Activated T-cell treated with anti-CD3 and anti-CD28 coated beads, Interleukin-2, amount 50 U/mL, for 48 hours (primary cell): ENCODE data around the gene LPP.

Experiments used
- DNase-seq, 2 experiments: peaks; one replicate each; pipeline ENCODE4 v3.0.0-alpha.2; 2020

Gene LPP

DNA sequence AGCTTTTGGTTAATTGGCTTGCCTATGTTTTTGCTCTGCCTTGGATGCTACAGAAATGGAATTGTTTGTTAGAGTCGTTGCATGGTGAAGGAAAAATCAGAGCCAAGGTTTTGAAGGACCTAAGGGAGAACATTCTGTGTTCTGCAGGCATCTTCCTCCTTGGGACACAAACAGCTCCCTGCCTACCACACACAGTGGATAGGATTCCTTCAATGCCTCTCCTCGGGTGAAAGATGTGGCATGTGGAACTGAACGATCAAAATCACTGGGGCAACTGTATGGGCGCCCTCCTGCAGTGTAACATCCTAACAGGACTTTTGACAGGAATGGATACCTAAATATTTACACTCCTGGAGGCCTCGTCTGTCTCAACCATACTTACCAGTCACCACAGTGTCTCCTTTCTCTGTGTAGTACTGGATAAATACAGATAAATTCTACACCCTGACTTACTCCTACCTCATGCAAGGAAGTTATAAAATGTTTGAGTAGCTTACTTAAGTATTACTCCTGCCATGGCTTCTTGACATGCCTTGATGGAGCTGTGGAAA lies 100.6 kb downstream of the LPP start:
- peak in 1 of 2 experiments; percentile 27 for DNase-seq

- peak in 1 of 2 experiments; percentile 27 for DNase-seq
Measured at GRCh38 chr3:188255190-188255589, 101.2 kb downstream of the LPP start.

DNA sequence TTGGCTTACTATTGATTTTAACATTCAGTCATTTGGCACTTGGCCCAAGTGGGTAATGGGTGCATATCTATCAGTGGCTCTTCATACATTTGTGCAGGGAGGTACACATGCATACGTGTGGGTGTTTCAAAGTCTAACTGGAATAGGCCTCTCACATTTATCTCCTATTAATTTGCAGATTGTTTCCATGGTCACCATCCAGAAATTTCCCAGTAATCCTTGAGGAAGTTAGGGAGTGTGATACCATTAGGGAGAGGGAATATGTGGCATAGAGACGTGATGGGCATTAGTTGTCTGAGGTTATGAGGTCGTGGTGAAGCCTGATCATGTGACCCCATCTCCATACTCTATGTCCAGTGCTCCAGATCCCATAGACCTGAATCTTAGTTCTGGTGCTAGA lies 102.8 kb downstream of the LPP start:
- DNase-seq = no peak

GRCh38 chr3:188257384-188258026 lies 103.5 kb downstream of the LPP start:
- no peak for DNase-seq

GRCh38 chr3:188259191-188259590 lies 105.2 kb downstream of the LPP start:
- no peak for DNase-seq

GRCh38 chr3:188259596-188259995 lies 105.6 kb downstream of the LPP start:
- DNase-seq = no peak

- DNase-seq = no peak
Measured at GRCh38 chr3:188261011-188261410, 107.1 kb downstream of the LPP start.

DNA sequence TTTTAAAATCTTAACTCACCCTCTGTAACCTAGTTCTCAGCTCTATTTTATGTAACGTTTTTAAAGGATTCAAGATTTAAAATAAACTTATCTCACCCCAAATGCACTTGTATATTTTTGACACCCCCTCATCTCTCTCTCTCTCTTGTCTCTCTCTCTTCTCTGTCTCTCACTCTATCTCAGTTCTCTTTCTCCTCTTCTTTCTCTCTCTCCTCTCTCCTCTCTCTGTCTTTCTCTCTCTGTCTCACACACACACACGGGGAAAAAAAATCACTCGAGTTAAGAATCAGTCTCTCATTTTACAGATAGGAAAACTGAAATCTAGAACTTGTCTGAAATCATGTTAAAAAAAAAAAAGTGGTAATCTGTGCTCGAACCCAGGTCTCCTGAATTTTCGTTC lies 108.5 kb downstream of the LPP start:
- DNase-seq = no peak

DNA sequence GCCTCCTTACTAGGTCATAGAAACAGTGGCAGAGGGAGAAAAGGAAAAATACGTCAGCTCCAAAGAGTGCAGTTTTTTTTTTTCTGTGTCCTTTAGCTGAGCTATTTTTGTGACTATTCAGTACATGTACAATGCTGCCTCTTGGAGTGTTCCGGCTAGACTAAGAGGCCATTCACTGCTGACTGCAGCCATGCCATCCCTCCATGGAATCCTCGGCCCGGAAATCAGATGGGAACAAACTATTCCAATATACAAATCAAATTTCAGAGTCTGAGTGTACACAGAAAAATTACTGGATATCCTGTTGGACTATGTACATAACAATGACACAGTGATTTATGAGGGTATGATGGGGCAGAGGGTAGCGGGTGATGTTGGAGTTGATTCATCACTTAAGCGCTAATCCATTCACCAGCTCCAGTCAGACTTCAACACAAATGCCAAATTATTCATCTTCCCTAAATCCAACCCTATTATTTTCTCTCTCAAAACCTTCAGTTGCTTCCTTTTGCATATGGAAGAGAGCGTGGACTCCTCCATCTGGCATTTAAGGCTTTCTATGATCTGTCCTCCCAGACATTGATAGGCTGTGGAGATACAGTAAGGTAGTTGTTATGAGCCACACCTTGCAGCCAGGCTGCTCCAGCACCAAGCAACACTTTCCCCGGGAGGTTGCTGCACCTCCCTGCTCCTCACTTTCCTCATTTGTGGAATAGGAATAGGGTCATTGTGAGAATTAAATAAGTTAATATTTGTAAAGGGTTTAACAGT lies 109.1 kb downstream of the LPP start:
- DNase-seq = no peak

GRCh38 chr3:188264226-188265207 lies 110.6 kb downstream of the LPP start:
- DNase-seq = no peak

DNA sequence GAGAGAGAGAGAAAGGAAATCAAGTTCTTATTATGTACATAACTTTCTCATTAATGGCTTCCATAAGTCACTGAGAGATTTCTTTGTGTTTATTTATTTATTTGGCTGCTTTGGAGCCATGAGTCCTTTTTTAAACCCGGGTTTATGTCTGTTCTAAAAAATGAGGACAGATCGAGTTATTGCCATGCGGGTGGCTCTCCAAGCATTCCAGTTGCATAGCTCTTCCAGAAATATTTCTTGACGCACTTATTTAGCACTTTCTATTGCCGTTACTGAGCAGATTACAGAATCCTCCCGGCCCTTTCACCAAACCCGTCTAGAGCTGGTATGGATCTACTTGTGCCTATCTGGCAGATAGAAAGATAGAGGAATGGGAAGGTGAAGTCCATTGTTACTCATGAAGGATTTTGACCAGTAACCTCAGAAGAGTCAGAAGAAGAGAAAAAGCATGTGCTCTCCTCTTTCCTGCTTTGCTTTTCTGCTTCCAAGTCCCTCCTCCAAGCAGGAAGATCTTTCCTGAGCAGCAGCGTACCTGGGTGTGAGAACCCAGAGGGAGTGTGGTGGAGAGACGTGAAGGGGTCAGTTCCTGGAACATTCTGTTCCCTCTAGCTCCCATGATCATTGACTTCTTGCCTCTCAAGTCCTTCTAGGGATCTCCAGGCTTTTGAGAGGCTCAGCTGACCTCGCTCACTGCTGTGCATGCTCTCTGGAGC lies 112.8 kb downstream of the LPP start:
- DNase-seq = no peak

DNA sequence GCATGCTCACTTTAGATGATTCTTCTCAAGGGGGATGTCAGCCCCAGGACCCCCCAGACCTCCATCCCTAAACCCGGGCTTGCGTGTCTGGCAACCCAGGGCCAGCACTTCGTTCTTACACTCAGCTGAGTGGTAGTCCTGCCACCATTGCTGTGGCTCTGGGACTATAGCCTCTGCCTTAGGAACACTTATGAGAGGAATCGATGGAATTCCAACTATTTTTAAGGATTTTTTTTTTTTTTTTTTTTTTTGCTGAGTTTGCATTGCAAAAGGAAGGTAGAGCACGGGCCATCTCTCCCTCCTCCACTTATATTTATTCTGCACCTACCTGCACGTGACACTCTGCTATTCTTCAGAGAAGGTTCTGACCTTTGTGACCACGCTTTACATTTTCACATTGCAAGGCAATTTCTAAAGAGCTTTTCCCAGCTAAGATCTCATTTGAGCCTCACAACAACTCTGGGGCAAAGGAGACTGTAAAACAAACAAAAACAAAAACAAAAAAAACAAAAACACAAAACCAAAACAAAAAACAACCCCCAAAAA lies 113.9 kb downstream of the LPP start:
- no peak for DNase-seq

DNA sequence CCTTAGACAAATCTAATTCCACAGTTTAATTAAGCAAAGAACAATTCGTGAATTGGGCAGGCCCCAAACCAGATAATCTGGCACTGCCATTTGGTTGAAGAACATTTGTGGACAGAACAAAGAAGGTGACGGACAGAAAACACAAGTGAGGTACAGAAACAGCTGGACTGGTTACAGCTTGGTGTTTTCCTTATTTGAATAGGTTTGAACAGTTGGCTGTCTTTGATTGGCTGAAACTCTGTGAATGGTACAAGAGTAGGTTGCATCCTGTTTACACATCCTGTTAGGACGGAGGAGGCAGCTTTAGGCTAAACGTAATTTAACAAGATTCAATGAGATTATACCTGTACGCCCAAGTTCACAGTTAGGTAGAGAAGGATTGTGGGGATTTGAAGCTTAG lies 114.4 kb downstream of the LPP start:
- DNase-seq = no peak

DNA sequence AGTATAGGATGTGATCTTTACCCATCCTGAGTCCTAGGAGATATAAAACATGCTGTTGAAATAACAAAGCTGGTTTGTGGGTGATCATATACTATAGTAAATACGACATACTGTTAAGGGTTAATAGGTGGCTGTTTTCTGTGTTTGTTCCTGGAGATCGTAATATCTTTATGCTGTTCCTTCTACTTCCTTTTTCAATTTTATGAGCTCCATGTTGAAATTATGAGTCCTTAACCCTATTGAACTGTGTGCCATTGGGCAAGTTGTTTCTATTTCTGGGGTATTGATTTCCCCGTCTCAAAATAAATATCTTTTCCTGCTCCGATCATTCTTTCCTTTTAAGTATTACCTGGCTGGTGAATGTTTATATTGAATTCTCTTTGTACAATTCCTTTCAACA lies 115.1 kb downstream of the LPP start:
- no peak for DNase-seq

DNA sequence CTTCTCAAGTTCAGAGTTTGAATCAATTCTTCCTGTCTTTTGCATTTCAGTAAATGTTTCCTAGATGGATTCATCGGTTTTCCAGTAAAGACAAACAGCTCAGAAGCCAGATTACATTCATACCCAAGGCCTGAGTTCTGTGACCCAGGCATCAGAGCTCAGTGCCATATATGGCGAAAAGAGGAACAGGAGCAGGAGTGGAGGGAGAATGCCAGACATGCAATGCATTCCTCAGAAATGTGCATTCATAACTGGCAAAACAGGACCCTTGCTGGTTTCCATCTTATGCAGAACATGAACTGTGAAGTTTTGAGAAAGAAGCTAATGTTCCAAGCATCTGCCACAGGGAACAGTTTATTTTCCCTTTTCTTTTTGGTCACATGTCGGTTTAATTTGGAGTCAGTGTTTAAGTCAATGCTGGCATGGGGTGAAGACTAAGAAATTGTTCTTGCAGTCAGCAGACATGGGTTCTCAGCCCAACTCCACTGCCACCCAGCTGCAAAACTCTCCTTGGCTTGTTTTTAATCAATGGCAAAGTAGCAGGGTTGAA lies 116.5 kb downstream of the LPP start:
- DNase-seq = no peak

GRCh38 chr3:188271226-188271914 lies 117.4 kb downstream of the LPP start:
- DNase-seq = no peak

DNA sequence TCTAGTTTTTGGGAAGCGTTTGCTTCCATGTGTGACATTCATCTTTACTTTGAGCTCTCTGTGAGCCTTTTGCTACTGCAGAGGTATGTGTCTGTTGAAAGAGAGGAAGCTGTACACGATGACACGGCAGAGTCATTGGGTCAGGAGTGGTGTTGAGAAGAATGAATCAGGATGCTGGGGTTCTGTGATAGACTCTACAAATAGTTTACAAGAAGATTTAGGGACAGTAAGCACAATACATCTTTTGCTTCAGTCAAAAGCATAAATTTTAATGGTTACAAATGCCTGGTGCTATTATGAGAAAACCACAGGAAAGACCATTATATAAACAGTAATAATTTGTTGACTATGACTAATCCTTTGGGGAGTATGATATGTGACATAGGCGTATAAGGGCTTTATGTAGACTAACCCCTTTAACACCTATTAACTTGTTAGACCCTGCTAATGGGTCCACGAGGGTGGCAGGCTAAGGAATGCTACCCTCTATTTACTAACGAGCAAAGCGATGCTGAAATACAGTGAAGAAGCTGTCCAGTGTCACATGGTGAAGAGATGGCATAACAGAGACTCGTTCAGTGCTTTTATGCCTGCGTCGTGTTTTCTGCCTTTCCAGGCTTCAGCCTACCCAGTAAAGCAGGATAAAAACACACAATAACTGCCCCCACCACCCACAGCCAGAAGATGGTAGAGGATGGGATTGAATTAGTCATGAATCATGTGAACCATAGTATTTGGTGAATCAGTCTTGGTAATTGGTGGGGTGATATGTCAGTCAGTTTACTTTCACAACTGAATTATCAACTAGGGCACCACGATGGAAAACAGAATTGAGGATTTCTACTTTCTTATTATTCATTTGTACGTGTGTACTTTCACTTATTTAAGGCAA lies 118.8 kb downstream of the LPP start:
- peak in 1 of 2 experiments; percentile 40 for DNase-seq

DNA sequence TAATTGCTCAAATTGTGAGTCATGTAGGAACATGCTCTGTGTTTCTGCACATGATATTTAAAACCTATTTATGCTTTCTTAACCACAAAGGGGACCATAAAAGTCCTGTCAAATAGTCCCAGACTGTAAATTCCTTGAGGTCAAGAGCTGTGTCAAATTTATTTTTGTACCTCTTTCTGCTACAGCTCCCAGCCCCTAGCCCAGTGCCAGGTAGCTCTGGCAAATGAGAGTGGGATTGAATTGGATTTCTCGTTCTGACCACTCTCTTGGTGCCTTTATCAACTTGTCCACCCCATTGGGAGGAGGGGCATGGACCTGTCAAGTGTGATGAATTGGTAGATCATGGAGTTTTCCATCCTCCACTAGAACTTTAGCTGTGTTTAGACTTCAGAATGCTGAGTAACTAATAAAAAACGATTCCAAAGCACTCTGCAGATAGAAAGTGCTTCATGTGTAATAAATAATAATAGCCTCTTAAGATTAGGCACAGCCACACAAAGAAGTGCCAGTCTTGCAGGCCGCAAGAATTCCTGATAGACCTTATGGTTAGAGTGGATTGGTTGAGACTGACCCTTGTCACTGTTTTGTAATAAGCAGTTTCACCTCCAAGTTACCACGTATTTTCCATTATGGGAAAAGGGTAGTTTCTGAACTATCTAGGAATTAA lies 120.4 kb downstream of the LPP start:
- no peak for DNase-seq

DNA sequence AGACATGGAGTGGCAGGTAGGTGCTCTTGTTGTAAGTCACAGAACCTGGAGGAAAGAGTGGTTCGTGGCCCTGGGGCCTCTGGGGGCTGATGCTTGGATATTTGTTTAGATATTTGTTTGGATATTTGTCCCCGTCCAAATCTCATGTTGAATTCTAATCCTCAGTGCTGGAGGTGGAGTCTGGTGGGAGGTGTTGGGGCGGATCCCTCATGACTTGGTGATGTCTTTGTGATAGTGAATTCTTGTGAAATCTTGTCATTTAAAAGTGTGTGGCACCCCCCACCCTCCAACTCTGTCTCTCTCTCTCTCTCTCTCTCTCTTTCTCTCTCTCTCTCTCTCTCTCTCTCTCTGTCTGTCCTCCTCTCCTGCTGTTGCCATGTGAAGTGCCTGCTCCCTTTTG lies 122.4 kb downstream of the LPP start:
- DNase-seq = no peak
